Measurements from ENCODE around the gene TRPC3. TPM values are rescaled to one million over a fixed set of nuclear protein-coding genes. Genes with fewer than 3 reads are reported as not detected.
A peak's percentile ranks its signal among the peaks of the same experiment; 100 is the strongest.

Gene TRPC3
- total RNA-seq, 2 donors from 2014 or later: 0.53 to 0.95 TPM

DNA sequence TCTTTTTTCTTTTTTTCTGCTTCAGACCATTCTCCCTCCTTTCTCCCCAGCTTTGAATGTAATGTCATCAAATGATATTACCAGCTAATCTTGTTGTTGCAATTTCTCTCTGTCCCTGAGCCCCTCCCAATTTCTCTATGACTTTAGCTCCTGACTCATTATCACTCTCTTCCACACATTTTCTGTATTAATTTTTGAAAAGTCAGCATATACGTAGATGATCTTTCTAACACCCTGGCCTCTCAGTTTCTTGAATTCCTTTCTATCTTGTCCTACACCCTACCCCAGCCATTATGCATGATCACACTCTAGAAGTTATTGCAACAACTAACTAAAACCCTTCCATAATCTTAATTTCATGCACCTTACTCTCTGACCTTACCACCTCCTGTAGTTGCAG is 13.1 kb upstream of the TRPC3 start:
- Mint-ChIP-seq H3K27me3 (peaks cover 9% of the 10 kb centered on the region), H3K36me3 (ENCODE audit: low read depth) (no peaks in the 10 kb centered on the region), H3K9me3 (no peaks in the 10 kb centered on the region), H3K4me3 (no peak overlapping the region), H3K27ac (no peak overlapping the region), H3K4me1 (no peaks in the 10 kb centered on the region)
- ATAC-seq (replicated peaks): no peak

DNA sequence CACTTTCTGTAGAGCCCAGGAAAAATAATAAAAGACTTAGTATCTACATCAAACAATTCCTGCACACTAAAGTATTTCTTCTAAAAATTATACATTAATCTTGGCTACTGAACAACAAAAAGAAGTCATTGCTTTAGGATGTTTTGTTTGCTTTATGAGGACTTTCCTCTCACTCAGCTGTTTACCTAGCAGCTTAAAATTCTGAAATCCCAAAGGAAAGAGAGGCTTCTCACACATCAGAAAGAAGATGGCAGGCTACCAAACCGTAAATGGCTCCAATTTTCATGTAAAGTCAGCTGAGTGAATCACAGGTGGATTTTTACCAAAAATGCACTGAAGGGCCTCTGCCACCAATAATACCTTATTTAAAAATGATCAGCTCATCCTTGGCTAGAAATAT is 9.0 kb upstream of the TRPC3 start:
- H3K36me3 Mint-ChIP-seq (ENCODE audit: low read depth): no peaks in the 10 kb centered on the region
- H3K9me3 Mint-ChIP-seq: no peaks in the 10 kb centered on the region
- no peak overlapping the region for H3K4me3 Mint-ChIP-seq
- H3K27ac Mint-ChIP-seq: no peak overlapping the region
- no peak for ATAC-seq (replicated peaks)
- peaks cover 7% of the 10 kb centered on the region for H3K27me3 Mint-ChIP-seq
- H3K4me1 Mint-ChIP-seq: no peaks in the 10 kb centered on the region

DNA sequence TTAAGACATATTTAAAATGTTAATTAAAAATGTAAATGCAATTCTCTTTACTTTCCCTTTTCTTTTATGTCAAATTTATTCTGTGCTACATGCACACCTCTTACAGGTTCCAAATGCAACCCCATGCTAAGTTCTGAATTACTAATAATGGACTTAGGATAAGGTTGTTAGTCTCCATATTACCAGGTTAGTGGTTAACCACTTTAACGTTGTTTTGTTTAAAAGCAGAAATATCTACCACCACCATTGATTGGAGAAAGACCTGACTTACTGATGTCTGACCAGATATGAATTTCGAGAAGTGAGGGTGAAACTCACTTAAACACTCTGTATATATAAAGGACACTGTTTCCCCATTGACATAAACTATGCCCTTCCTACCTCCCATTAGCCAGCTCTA is 6.9 kb upstream of the TRPC3 start:
- Mint-ChIP-seq H3K27me3 (peaks cover 3% of the 10 kb centered on the region), H3K27ac (no peak overlapping the region), H3K4me3 (no peak overlapping the region), H3K9me3 (no peaks in the 10 kb centered on the region), H3K4me1 (no peaks in the 10 kb centered on the region), H3K36me3 (ENCODE audit: low read depth) (no peaks in the 10 kb centered on the region)
- no peak for ATAC-seq (replicated peaks)

DNA sequence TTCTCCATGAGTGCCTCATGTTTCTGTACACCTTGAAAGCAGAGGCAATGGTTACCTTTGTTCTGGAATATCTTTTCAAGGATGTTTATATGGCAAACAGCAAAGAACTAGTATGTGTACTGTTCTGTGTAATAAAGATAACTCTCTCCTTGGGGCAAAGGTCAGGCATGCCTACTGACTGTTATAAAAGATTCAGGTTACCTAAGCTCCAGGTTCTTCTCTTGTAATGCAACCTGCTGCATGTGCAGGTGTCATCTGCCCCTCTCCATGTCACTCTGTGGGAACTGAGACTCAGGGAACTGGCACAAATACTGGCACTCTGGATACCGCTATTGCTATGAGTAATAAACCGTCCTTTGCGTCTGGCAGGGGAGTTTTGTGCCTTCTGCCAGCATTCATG is 5.4 kb upstream of the TRPC3 start:
- H3K36me3 Mint-ChIP-seq (ENCODE audit: low read depth): no peaks in the 10 kb centered on the region
- H3K27ac Mint-ChIP-seq: no peak overlapping the region
- H3K9me3 Mint-ChIP-seq: no peaks in the 10 kb centered on the region
- H3K4me1 Mint-ChIP-seq: no peaks in the 10 kb centered on the region
- no peak overlapping the region for H3K4me3 Mint-ChIP-seq
- H3K27me3 Mint-ChIP-seq: peaks cover 4% of the 10 kb centered on the region
- ATAC-seq (replicated peaks): no peak

DNA sequence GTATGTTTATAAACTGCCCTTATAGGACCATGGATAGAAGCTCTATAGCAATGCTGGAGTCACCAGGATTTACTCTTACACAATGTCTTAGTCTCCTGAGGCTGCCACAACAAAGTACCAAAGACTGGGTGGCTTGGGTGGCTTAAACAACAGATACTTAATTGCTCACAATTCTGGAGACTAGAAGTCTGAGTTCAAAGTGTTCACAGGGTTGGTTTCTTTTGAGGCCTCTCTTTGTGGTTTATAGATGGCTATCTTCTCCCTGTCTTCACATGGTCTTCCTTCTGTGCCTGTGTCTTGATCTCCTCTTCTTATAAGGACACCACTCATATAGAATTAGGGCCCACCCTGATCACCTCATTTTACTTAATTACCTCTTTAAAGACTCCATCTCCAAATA is 2.0 kb upstream of the TRPC3 start:
- Mint-ChIP-seq H3K27ac (no peak overlapping the region), H3K27me3 (peaks cover 7% of the 10 kb centered on the region), H3K4me3 (no peak overlapping the region), H3K36me3 (ENCODE audit: low read depth) (no peaks in the 10 kb centered on the region), H3K4me1 (no peaks in the 10 kb centered on the region), H3K9me3 (no peaks in the 10 kb centered on the region)
- ATAC-seq (replicated peaks): no peak

DNA sequence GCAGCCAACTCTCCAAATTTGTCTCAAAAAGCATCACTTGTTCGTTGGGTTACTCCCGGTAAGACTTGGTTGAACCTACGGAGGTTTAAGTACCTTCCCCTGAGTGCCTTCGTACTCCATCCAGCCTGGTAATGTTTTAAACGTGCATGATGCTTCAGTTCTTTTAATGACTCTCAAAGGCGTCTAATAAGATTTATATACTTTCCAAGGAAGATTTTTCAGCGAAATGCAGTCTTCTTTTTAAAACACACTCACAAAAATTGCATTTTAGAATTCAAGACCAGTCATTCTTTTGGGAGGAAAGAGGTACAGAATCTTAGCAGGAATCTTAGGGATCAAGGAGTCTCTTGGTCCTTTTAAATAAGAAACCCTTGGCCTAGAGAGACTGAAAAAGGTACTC is 430 bp upstream of the TRPC3 start:
- no peak for ATAC-seq (replicated peaks)
- Mint-ChIP-seq H3K36me3 (ENCODE audit: low read depth) (no peaks in the 10 kb centered on the region), H3K4me3 (peak overlapping the region; percentile 88), H3K4me1 (no peaks in the 10 kb centered on the region), H3K27me3 (peaks cover 7% of the 10 kb centered on the region), H3K27ac (no peak overlapping the region), H3K9me3 (no peaks in the 10 kb centered on the region)

DNA sequence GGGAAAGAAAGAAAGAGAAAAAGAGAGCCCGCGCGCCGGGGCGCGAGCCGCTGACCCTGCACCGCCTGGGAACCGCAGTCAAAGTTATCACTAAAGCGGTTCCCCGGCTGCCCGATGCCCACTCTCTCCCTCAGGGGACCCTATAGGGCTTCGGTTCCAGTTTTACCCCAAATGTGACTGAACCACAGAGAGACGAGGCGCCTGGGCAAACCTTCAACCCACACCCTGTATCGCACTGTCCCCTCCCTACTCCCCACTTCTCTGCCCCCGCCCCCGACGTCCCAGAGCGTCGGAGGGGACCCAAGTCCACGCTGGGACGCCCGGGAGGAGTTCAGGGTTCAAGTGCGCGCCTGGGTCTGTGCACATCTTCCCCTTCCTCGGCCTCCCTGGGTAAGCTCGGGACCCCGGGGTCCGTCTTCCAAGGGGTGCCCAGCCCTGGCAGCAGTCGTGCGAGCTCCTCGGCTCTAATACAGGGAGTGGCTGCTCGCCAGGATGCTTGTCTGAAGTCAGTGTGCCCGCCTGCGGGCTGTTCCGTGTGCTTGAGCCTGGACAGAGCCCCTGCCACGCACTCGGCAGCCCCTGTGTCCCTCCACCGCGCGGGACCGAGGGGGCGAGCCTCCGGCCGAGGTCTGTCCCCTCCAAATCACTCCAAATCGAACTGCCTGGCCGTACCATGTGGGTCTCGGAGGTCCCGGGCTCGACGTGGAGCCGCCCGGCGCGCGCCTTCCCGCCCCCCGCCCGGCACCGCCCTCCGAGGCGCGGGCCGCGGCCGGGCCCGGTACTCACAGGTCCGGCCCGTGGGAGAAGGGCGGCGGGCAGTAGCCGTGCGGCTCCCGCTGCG is 960 bp downstream of the TRPC3 start:
- ATAC-seq (replicated peaks): peak; percentile 62
- H3K9me3 Mint-ChIP-seq: no peaks in the 10 kb centered on the region
- no peaks in the 10 kb centered on the region for H3K36me3 Mint-ChIP-seq (ENCODE audit: low read depth)
- no peaks in the 10 kb centered on the region for H3K4me1 Mint-ChIP-seq
- no peak overlapping the region for H3K27ac Mint-ChIP-seq
- peaks cover 10% of the 10 kb centered on the region for H3K27me3 Mint-ChIP-seq
- peak overlapping the region; percentile 88 for H3K4me3 Mint-ChIP-seq

DNA sequence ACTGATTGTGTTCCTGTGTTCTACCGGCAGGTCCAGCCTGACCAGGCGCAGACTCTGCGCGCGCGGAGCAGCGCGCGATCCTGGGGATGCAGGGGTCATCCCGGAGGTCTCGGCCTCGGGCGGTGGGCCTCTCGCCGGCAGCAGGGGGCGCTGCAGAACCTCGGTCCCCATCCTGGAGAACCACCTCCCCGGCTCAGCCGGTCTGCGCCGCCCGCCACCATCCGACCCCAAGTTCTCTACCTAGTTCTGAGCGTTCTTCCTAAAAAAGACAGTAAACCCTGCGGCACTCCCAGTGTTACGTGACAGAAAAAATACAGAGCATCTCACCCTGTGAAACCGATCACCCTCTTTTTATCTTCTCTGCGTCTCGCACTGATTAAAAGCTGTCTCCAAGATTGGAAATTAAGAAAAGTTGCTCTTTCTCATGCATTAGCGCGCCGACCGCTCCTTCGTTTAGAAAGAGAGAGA is 1.6 kb downstream of the TRPC3 start:
- Mint-ChIP-seq H3K4me1 (no peaks in the 10 kb centered on the region), H3K9me3 (no peaks in the 10 kb centered on the region), H3K27ac (no peak overlapping the region), H3K36me3 (ENCODE audit: low read depth) (no peaks in the 10 kb centered on the region), H3K27me3 (peaks cover 15% of the 10 kb centered on the region), H3K4me3 (peak overlapping the region; percentile 88)
- peak; percentile 84 for ATAC-seq (replicated peaks)

DNA sequence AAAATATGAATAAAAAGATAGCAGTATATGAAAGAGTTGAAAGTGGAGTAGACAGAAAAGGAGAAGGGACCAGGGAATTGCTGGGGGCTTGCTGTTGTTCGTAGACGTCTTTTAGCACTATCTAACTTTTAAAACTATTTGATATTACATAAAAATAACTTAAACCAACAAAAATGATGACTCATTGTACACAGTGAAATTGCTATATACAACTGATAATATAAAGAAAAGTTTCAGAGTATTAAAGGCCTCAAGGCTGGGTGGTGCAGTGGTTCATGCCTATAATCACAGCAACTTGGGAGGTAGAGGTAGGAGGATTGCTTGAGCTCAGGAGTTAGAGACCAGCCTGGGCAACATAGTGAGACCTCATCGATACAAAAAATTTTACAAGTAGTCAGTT is 5.2 kb downstream of the TRPC3 start:
- H3K4me3 Mint-ChIP-seq: no peak overlapping the region
- H3K27me3 Mint-ChIP-seq: peaks cover 24% of the 10 kb centered on the region
- H3K9me3 Mint-ChIP-seq: no peaks in the 10 kb centered on the region
- no peaks in the 10 kb centered on the region for H3K4me1 Mint-ChIP-seq
- no peaks in the 10 kb centered on the region for H3K36me3 Mint-ChIP-seq (ENCODE audit: low read depth)
- no peak for ATAC-seq (replicated peaks)
- H3K27ac Mint-ChIP-seq: no peak overlapping the region

DNA sequence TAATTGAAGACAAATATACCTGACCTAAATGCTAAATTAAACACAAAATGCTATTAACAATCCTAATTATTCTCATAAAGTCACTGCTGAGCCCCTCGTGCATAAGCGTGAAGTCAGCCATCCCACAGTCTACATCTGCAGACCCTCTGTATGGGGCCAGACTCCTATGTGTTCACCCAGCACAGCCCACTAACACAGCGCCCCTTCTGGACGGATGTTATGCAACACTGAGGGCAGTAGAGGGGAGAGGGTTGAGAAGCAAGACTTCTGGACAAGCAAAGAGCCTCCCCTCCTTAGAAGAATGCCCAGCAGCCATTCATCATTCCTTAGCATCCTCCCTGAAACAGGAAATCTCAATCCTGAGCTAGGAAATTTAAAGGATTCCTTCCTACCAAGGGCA is 7.9 kb downstream of the TRPC3 start:
- Mint-ChIP-seq H3K9me3 (no peaks in the 10 kb centered on the region), H3K4me1 (no peaks in the 10 kb centered on the region), H3K27ac (no peak overlapping the region), H3K27me3 (peaks cover 35% of the 10 kb centered on the region), H3K4me3 (no peak overlapping the region), H3K36me3 (ENCODE audit: low read depth) (no peaks in the 10 kb centered on the region)
- no peak for ATAC-seq (replicated peaks)

DNA sequence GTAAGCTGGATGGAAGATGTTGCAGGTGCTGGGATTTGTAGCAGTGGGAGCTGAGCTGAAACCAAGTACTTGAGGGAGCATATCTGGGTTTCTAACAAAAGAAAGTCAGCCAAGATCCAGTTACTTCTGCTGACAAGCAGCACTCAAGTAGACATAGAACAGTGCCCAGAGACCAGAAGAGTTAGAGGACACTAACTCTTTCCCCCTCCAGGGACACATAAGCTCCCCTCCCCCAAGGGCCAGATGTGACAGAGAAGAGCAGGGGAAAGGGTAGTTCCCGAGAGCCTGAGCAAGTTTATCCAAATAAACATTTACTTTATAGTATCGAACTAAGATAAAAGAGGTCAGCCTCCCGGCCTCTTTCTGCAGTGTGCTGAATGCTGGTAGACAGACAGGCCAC is 12.2 kb downstream of the TRPC3 start:
- no peaks in the 10 kb centered on the region for H3K4me1 Mint-ChIP-seq
- H3K36me3 Mint-ChIP-seq (ENCODE audit: low read depth): no peaks in the 10 kb centered on the region
- ATAC-seq (replicated peaks): no peak
- H3K4me3 Mint-ChIP-seq: no peak overlapping the region
- H3K9me3 Mint-ChIP-seq: no peaks in the 10 kb centered on the region
- no peak overlapping the region for H3K27ac Mint-ChIP-seq
- H3K27me3 Mint-ChIP-seq: peaks cover 27% of the 10 kb centered on the region

DNA sequence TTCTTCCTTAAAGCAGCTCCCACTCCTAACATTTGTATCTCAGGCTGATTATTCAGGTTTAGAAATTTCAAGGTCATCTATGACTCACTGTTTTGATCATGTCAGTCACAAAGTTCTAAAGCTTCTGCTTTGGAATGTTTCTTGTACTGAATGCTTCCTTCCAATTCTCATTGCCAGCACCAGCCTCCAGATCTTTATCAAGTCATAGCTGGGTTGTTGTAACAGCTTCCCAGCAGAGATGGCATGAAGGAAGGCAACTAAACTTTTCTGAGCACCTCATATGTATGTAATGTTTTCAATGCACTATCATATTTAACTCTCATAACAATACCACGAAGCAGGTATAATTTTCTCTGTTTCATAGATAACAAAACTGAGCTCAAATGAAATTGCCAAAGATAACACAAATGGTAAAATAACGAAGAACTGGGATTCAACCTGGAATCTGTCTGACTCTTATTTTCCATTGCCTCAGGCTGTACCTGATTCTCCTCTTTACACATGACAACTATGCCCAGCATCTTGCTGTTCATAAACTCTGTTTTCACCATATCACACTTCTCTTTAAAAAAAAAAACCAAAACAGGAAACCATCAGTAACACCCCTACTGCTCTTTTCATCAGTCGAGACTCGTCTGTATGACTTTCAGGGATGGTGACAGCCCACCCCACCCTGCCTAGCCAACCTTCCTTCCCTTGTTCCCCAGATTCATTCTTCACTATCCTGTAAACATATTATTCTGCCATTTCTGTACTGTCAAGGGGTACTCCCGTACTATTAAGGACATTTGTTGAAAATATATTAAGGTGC is 13.4 kb downstream of the TRPC3 start:
- H3K4me1 Mint-ChIP-seq: no peaks in the 10 kb centered on the region
- no peak overlapping the region for H3K27ac Mint-ChIP-seq
- no peaks in the 10 kb centered on the region for H3K9me3 Mint-ChIP-seq
- peaks cover 27% of the 10 kb centered on the region for H3K27me3 Mint-ChIP-seq
- H3K36me3 Mint-ChIP-seq (ENCODE audit: low read depth): no peaks in the 10 kb centered on the region
- no peak overlapping the region for H3K4me3 Mint-ChIP-seq
- ATAC-seq (replicated peaks): peak; percentile 34

DNA sequence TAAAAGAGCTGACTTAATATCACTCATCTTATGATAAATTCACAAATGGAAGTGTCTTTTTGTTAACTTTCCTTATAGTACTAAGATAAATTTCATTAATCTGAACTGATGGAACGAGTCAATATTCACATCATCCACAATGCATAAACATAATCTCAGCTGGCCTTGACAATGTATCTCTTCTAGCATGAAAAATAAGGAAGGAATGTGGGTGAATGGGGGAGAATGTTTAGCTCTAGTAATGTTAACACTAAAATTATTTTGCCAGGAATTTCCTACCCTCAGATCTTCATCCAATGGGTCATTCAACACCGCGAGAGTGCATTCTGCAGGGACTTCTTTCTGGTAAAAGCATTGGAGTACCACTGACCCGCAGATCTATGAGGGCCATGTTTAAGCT is 15.8 kb downstream of the TRPC3 start:
- Mint-ChIP-seq H3K27ac (no peak overlapping the region), H3K9me3 (no peaks in the 10 kb centered on the region), H3K4me1 (no peaks in the 10 kb centered on the region), H3K4me3 (no peak overlapping the region), H3K27me3 (peaks cover 15% of the 10 kb centered on the region), H3K36me3 (ENCODE audit: low read depth) (no peaks in the 10 kb centered on the region)
- ATAC-seq (replicated peaks): no peak

DNA sequence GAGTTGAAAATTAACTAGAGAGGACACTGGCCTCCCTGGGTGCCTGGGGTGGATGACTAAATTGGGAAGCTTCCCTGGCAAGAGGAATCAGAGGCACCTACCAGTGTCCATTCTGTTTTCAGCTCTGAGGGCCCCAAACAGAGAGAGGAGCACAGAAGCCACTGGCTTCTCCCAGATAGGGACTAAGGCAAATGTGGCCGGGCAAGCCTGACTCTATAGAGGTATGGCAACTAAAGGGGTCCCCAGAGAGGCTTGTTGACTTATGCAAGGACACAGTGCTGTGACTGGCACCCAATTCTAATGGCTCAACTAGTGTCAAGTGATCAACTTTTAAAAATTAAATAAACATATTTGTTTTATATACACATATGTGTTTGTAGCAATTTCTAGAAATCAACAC is 17.2 kb downstream of the TRPC3 start:
- Mint-ChIP-seq H3K27ac (no peak overlapping the region), H3K9me3 (no peaks in the 10 kb centered on the region), H3K36me3 (ENCODE audit: low read depth) (no peaks in the 10 kb centered on the region), H3K4me3 (no peak overlapping the region), H3K4me1 (no peaks in the 10 kb centered on the region), H3K27me3 (peaks cover 13% of the 10 kb centered on the region)
- ATAC-seq (replicated peaks): no peak
